IMR-90 (cell line): ENCODE results near the gene WLS.

ENCODE experiments used
- CEBPB ChIP-seq: IDR thresholded peaks from 2 replicates; pipeline ENCODE4 v1.6.1; 2012; ENCODE audit warnings: low read depth, low read length, improper control_type of control experiment
- CTCF ChIP-seq: conservative IDR thresholded peaks from 2 replicates; pipeline ENCODE4 v1.5.1; 2012; ENCODE audit warnings: mild to moderate bottlenecking, low read depth, low read length, improper control_type of control experiment
- RAD21 ChIP-seq: IDR thresholded peaks from 2 replicates; pipeline ENCODE4 v1.6.1; 2012; ENCODE audit warnings: low read length, improper control_type of control experiment
- SMC3 ChIP-seq: fragments of 150-350 bp; IDR thresholded peaks from 2 replicates; pipeline ENCODE4 v1.6.1; 2016; ENCODE audit warnings: low read depth, mild to moderate bottlenecking, antibody characterized with exemption, low read length, moderate library complexity

DNA sequence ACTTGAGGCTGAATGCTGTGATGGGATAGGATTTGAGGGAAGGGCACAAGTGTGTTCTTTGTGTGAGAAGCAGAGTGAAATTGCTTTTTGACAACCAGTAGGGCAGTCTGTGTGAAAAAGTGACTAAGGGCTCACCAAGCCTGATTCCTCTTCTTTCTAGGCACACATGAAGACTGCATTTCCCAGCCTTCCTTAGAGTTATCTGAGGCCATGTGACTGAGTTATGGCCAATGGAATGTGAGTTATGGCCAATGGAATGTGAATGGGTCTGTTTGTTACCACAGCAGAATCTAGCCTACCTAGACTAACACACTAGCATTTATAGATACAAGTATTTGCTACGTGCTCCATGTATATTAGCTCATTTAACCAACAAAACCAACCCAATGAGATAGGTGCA, 146.6 kb downstream of the WLS start:
- TF ChIP-seq CEBPB (no peak), CTCF (no peak), RAD21 (no peak), SMC3 (no peak)
